HG03558 (cell line): ENCODE data around the gene CDKAL1.
"Not testable (repeated sequence)": the region's sequence is repeated elsewhere in the genome, so short reads cannot be mapped to it uniquely, and the experiment has no call there.

Experiments
- ATAC-seq: cut with Tn5 transposase; IDR thresholded peaks from one replicate; pipeline ENCODE4 v1.9.1; 2021; ENCODE audit warnings: moderate number of reproducible peaks; ENCODE audit not compliant: unreplicated experiment; ENCODE audit errors: extremely low read depth

Gene CDKAL1

DNA sequence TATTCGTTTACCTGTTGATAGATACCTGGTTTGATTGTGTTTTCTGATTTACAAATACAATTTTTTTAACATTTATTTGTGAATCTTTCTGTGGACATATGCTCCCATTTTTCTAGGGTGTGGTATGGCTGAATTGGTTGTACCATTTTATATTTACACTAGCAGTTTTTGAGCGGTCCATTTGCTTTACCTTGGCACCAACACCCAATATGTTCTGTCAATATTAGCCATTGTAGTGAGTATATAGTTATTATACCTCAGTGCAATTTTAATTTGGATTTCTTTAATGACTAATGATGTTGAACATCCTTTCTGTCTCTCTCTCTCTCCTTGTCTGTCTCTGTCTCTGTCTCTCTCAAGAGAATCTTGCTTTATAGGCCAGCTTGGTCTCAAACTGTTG is 278.5 kb downstream of the CDKAL1 start:
- ATAC-seq: no peak

DNA sequence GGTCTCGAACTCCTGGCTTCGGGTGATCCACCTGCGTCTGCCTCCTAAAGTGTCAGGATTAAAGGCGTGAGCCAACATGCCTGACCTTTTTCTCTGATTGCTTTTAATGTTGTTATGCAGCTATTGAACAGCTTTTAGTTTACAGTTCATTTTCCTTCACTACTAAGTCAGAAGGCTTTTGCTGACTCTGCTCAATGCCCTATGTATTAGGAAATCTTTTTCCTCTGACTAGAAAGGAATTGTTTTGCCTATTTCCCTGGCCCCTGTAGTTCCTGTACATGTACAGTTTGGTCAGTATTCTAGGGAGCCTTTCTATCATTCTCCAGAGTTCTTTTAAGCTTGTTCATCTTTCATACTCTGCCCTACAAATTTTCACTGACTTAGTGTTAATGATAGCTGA is 280.2 kb downstream of the CDKAL1 start:
- ATAC-seq: no peak

DNA sequence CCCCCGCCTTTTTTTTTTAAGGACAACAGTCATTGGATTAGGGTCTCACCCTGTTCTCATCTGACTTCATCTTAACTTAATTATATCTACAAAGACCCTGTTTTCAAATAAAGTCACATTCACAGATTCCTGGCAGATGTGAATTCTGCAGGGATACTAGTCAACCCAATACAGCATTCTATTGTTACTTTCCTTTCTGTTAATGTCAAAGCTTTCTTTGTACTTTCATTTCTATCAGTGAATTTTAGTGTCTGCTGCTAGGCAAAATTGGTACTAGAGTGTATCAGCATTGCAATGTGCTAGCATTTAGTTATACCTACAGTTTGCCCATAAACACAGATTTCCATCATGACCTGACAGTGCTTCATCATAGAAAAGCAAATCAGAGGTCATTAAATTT is 281.9 kb downstream of the CDKAL1 start:
- ATAC-seq: no peak

DNA sequence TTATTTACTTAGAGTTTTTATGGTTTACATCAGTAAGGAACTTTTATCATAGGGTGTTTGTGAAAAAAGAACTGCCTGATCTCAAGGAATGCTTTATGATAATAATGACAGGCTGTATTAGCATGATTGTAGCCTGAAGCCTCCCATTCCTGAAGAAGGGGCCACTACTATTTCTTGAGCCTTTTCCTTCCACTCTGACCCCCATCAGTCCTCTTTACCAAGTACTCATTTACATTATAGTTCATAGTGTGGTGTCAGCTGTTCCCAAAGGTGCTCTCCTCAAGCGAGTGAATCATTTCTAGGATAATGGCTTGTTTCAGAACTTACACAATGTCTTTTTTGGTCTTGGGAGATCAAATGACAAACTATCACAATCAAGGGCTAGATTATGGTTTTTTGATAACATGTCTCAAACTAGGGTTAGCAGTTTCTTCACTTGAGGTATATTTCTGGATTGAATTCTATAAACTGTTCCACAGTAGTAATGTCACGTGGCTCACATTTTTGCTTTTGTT is 283.6 kb downstream of the CDKAL1 start:
- ATAC-seq: no peak

DNA sequence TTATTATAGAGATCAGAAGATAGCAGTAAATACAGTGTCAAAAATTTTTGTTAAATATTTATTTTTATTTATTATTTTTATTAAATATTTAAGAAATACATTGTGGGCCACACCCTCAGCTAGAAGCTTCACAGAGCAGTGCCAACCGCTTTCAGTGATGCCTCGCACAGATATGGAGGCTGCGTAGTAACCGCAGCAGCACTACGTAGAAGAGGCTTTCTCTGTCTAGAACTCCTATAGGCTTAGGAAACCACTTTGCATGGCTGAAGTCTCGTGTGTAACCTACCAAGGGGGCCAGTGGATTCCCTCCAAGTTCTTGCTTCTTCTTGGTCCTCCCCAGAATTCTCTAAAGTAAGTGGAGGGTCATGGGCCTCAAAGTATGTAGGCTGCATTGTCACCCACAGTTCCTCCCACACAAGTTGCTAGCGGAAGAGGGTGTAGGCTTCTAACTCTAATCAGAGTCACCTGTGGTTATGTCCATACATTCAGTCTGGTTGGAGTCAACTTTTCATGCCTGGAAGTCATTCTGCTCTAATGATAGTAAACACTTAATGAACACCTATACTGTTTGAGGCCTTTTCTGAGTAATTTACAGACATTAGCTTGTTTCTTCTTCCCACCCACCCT is 285.6 kb downstream of the CDKAL1 start:
- ATAC-seq: no peak

DNA sequence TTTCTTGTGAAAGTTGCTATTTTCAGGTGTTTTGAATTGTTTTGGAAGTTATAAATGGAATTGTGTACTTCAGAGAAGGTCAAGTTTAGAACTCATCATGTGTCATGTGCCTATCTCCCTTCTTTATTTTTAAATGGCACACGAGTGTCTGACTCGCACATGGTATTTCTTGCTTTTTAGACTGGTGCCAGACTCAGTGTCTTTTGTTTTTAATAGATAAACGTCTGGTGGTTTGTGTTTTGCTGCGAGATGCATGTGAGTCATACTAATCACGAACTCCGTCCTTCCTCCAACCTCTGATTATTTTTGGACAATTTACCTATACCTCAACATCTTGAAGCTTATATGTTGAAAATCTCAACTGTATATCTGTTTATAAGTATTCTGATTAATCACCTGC is 292.1 kb downstream of the CDKAL1 start:
- no peak for ATAC-seq

DNA sequence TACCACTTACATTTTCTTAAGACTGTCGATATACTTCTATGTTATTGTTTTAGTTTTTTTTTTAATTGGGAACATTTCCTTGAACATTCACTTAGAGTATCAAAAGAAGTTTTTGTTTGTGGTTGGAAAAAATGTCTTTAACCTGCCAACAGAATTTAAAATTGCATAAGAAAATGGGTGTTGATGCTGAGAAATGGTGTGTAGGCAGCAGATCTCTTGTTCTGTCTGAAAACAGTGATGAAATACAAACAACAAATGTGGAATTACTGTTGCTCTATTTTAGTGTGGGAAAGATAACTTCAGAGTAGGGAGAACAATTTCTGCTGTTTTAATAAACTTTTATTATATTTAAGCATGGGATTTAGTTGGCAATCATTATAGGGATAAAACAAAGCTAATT is 293.5 kb downstream of the CDKAL1 start:
- ATAC-seq: no peak

DNA sequence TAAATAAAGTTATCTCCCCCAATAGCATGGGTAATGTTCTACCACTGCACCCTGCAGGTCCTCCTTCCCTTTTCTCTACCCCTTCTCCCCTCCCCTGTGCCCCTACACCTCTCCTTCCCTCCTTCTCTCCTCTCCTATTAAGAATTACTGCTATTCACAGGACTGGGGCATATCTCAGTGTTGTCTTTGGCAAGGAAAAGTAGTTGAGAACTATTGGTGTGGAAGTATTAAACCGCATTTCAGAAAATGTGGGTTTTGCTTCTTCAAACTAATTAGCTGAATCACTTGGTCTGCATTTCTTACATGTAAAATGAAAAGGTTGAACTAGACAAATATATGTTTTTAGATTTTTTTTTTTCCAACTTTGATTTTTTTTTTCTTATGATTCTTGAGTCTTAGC is 296.3 kb downstream of the CDKAL1 start:
- no peak for ATAC-seq

DNA sequence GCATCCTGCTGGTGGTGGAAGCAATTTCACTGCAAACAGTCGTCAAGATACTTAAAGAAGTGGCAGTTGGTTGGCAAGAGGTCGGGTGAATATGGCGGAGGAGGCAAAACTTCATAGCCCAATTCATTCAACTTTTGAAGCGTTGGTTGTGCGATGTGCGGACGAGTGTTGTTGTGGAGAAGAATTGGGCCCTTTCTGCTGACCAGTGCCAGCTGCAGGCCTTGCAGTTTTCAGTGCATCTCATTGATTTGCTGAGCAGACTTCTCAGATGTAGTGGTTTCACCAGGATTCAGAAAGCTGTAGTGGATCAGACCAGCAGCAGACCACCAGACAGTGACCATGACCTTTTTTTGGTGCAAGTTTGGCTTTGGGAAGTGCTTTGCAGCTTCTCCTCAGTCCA is 297.0 kb downstream of the CDKAL1 start:
- ATAC-seq: not testable (repeated sequence)

DNA sequence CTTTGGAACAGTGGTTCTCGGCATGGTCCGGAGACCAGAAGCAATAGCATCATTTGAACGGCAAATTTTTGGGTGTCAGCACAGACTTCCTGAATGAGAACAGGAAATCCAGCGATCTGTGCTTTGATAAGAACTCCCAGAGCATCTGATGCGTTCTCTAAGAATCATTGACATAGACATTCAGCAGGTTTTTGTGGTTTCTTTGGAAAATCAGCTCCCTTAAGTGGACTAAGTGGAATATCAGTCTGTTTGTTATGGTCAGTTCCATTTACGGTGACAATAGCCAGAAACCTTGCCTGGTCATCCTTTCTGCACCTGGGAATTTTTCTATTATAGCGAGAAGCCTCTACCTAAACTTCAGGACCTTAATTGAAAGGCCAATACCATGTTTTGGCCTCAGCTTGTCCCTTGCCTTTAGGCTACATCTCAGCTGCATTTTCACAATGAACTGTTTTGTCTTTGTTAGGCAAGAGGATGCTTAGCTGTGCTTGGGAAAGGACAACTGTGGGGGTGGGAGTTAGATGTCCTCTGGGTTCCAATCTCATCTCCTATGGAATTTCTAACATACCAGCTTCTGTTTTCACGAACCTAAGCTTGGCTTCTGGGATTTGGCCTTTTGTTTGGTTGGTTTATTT is 299.7 kb downstream of the CDKAL1 start:
- ATAC-seq: no peak

DNA sequence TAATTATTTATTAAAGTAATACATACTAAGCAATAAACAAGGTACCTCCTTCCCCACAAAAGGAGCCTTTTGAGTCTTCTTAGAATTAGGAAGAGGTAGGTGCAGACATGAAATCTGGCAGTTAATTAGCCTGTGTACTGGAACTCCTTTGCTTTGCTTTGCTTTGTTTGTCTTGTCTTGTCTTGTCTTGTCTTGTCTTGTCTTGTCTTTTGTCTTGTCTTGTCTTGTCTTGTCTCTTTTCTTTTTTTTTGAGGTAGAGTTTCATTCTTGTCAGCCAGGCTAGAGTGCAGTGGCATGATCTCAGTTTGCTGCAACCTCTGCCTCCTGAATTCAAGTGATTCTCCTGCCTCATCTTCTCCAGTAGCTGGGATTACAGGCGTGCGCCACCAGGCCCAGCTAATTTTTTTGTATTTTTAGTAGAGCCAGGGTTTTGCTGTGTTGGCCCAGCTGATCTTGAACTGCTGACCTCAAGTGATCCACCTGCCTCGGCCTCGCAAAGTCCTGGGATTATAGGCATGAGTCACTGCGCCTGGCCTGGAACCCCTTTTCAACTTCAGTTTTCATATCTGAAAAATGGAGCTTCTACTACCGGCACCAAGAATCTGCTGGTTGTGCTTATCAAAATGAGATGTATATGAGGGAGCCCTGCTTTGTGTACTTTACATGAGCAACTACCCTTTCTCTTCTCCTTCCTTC is 301.2 kb downstream of the CDKAL1 start:
- ATAC-seq: no peak

DNA sequence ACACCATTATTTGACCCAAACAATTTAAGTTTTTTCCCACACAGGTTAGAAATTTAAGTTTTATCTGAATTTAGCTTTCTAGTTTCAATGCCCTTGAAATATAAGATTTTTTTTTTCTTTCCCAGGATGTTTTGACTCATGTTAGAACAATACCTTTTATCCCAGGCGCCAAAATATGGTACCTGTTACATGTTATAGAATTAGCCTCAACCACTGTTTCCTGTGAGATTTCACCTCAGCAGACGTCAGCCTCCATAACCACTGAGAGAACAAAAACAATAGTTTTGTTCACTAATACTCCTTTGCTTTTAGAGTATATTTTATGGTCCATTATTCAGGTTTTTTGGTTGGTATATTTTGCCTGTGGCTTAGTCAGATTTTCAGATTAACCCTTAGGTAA is 302.9 kb downstream of the CDKAL1 start:
- no peak for ATAC-seq

DNA sequence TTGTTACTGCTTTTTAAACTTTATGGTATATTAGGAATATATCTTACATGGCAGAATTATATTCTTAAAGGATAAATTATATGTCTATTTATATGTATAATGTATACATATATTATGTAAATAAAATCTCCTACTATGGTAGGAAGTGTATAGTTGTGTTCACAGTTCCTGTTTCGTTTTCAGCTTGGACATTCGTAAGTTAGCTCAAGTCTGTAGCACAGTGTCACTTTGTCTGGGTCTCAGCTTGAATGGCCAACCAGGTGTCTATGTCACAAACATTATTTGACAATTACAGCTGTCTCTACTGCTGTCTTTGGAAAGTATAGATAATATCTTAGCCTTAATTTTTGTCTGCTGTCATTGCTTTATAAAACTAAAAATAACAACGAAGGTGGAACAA is 303.9 kb downstream of the CDKAL1 start:
- no peak for ATAC-seq

DNA sequence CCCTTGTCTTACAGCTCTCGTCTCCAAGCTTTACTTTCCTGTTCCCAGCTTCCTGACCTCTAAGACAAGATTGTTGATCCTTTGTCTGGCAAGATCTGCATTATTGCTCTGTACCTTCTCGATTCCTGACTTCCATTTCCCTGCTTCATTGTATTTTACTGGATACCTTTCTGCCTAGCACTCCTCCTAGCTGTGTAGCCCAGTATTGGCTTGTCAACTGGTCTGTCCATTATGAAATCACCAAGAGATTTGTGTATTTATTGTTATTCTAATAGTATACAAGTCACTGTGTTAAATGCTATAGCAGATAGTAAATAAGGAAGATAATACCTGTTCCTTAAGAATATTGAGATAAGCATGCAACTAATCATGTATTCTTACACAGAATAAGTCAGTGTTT is 305.4 kb downstream of the CDKAL1 start:
- no peak for ATAC-seq

DNA sequence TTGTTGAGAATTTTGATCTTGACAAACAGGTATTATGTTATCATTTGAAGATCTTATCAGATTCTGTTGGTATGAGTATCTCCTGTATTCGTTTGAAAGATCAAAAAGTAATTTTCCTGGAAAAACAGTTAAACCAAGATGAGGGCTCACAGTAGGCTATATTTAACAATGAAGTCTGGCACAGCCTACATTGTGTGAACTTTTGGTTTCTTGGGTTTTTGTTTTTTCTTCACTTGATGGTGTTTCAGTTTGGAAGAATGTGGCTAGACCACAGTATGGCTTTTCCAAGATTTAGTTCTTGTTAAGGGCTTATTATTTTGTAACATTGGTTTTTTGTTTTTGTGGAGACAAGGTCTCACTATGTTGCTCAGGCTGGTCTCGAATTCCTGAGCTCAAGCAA is 306.4 kb downstream of the CDKAL1 start:
- no peak for ATAC-seq

DNA sequence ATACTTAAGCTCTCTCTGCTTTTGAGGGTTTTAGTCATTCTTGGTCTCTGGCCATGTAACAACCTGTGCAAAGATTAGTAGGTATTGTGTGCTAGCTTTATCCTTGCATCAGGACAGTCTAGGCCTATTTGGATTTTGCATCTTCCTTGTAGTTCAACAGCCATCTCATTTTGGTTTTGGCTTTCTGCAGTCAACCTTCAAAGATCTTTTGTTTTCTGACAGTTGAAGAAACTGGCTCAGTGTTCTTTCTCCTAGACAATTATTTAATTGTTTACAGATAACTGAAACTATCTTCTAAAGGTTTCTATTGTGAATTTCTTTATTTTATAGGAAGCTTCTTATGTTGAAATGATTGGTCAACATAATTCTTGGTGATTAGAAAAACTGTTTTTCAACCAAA is 307.5 kb downstream of the CDKAL1 start:
- ATAC-seq: no peak

DNA sequence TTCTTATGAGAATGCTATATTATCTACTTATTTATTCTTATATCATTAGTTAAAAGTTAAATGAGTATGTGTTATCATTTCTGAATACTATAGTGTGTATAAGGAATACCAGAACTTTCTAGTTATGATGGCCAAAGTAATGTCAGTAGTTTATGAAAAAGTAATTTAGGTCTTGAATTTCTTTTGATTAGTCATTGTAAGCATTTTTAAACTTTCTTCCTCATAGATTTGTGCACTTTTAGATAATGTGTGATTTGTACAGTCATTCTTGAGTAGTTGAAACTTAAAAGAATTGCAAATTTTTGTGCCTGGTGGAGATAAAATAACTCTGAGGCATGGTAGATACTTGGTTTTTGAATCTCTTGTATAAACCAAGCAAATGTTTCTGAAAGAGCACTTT is 311.3 kb downstream of the CDKAL1 start:
- ATAC-seq: no peak

DNA sequence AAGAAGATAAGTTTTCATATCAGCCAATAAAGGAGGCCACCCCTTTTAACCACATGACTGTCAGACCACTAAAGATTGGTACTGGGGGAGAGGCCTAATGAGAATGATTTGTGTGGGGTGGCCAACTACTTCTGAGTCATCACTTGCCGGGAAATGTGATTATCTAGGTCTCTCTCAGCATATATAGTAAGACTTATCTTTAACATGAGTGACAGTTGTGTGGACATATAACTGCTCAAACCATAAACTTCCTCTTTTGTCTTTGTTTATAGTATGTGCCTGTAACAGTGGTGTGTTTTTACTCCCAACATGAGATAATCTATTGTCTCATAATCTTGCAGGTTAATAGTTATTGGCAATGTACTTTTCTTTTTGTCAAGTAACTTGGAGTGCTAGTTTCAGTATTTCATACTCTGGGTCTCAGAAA is 312.4 kb downstream of the CDKAL1 start:
- ATAC-seq: peak; percentile 54

DNA sequence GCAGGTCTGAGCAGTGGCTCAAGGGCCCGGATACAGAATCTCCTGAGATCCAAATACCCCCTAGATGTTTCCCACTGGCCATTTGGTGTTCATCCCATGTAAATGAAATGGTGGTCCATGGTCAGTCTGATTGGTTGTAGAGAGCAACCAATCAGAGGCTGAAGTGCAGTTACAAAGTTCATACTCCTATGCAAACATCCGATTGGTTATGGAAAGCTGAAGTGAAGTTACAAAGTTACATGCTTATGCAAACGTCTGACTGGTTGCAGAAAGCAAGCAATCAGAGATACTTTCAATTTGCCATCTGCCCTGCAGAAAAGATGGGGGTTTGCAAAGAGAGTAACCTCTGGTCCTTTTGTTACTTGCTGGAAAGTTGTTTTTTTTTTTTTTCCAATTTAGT is 313.6 kb downstream of the CDKAL1 start:
- ATAC-seq: no peak

DNA sequence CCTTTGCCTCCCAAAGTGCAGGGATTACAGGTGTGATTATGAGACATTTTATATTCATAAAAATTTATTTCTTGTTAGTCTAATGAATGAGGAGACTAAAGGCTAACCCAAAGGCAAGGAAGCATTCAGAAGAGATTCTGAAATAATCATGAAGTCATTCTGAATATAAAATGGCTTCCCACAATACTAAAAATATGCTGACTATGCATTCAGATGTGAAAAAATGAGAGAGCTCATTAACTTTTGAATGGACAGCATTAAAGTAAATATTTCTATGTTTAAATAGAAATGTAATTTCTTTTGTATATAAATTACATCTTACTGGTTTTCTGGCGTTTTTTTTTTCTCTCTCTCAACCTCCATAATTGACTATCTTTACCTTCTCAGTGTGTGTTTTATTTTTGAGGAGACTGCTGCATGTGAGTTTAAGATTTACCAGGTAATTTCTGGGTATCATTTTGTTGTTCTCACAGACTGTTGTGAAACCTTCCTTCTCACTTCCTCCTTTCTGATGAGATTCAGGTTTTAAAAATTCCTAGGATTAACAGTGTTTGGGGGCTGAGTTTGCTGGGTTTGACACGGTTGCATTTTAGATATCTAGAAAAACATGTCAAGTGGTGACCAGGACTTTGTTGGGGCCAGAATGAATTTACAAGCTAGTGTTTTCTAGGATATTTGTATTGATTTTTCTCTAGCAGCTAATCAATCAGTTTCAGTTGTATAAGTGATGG is 316.6 kb downstream of the CDKAL1 start:
- ATAC-seq: no peak

DNA sequence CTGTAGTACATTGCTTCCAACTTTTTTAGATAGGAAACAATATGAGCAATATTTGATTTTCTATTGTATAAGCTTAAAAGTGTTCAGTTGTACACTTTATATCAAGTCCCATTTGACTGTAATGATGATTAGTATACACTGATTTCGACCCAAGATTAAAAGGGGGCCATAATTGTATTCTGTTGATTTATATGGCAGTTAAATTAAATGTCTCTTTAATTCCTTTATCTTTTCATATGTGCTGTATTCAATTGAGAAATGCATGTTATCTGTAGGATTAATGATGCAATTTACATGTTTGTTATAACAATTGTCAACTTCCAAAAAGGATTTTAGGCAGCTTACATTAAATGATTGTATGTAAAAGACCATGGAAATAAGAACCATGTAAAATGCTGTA is 317.5 kb downstream of the CDKAL1 start:
- no peak for ATAC-seq
